ENCODE results near the gene ARSG. TPM values are rescaled to one million over a fixed set of nuclear protein-coding genes. Genes with fewer than 3 reads are reported as not detected.
A peak's percentile ranks its signal among the peaks of the same experiment; 100 is the strongest.

The ARSG gene
- total RNA-seq, 1 donor: 7.6 TPM

- peak; percentile 98 for DNase-seq (ENCODE audit: insufficient read length, low spot score, missing footprints)
- Histone ChIP-seq H3K4me2 (ENCODE audit: insufficient read depth, low read length) (peak overlapping the region; percentile 95), H3K4me3 (ENCODE audit: insufficient read depth, low read length) (peak overlapping the region; percentile 77), H3K4me1 (ENCODE audit: insufficient read depth, low read length) (peaks cover 31% of the 10 kb centered on the region), H3K36me3 (ENCODE audit: insufficient read depth, low read length) (peaks cover 4% of the 10 kb centered on the region), H2AFZ (ENCODE audit: low read length) (peak overlapping the region; percentile 83), H3K9me3 (ENCODE audit: low read depth, low read length) (no peaks in the 10 kb centered on the region), H3K79me2 (ENCODE audit: insufficient read depth, low read length) (peaks cover 28% of the 10 kb centered on the region), H3K27me3 (ENCODE audit: insufficient read depth, low read length) (peaks cover 11% of the 10 kb centered on the region), H4K20me1 (ENCODE audit: insufficient read depth, low read length) (peaks cover 7% of the 10 kb centered on the region), H3K27ac (ENCODE audit: low read depth, low read length) (peak overlapping the region; percentile 75)
- no peak for TF ChIP-seq CTCF (IDR thresholded peaks at IDR 0.05; ENCODE audit: extremely low read depth, low read depth, low read length)
These were observed 166.4 kb downstream of the ARSG start for GRCh38 chr17:68457539-68458259.

GRCh38 chr17:68458260-68459036 lies 167.2 kb downstream of the ARSG start:
- Histone ChIP-seq H2AFZ (ENCODE audit: low read length) (peak overlapping the region; percentile 83), H3K4me3 (ENCODE audit: insufficient read depth, low read length) (peak overlapping the region; percentile 77), H3K79me2 (ENCODE audit: insufficient read depth, low read length) (peaks cover 20% of the 10 kb centered on the region), H3K27me3 (ENCODE audit: insufficient read depth, low read length) (peaks cover 11% of the 10 kb centered on the region), H4K20me1 (ENCODE audit: insufficient read depth, low read length) (peaks cover 7% of the 10 kb centered on the region), H3K36me3 (ENCODE audit: insufficient read depth, low read length) (no peaks in the 10 kb centered on the region), H3K4me1 (ENCODE audit: insufficient read depth, low read length) (peaks cover 31% of the 10 kb centered on the region), H3K27ac (ENCODE audit: low read depth, low read length) (peak overlapping the region; percentile 75), H3K4me2 (ENCODE audit: insufficient read depth, low read length) (peak overlapping the region; percentile 95), H3K9me3 (ENCODE audit: low read depth, low read length) (no peaks in the 10 kb centered on the region)
- TF ChIP-seq CTCF (IDR thresholded peaks at IDR 0.05; ENCODE audit: extremely low read depth, low read depth, low read length): no peak
- DNase-seq (ENCODE audit: insufficient read length, low spot score, missing footprints): no peak

- Histone ChIP-seq H3K79me2 (ENCODE audit: insufficient read depth, low read length) (peaks cover 14% of the 10 kb centered on the region), H3K27ac (ENCODE audit: low read depth, low read length) (no peak overlapping the region), H3K4me2 (ENCODE audit: insufficient read depth, low read length) (no peak overlapping the region), H3K36me3 (ENCODE audit: insufficient read depth, low read length) (no peaks in the 10 kb centered on the region), H2AFZ (ENCODE audit: low read length) (no peak overlapping the region), H3K4me1 (ENCODE audit: insufficient read depth, low read length) (peaks cover 30% of the 10 kb centered on the region), H4K20me1 (ENCODE audit: insufficient read depth, low read length) (peaks cover 7% of the 10 kb centered on the region), H3K4me3 (ENCODE audit: insufficient read depth, low read length) (no peak overlapping the region), H3K9me3 (ENCODE audit: low read depth, low read length) (no peaks in the 10 kb centered on the region), H3K27me3 (ENCODE audit: insufficient read depth, low read length) (peaks cover 11% of the 10 kb centered on the region)
- TF ChIP-seq CTCF (IDR thresholded peaks at IDR 0.05; ENCODE audit: extremely low read depth, low read depth, low read length): no peak
- no peak for DNase-seq (ENCODE audit: insufficient read length, low spot score, missing footprints)
These were observed 167.8 kb downstream of the ARSG start for GRCh38 chr17:68459037-68459639.

GRCh38 chr17:68460146-68460545 lies 168.9 kb downstream of the ARSG start:
- Histone ChIP-seq H3K27ac (ENCODE audit: low read depth, low read length) (no peak overlapping the region), H3K27me3 (ENCODE audit: insufficient read depth, low read length) (peaks cover 11% of the 10 kb centered on the region), H3K79me2 (ENCODE audit: insufficient read depth, low read length) (peaks cover 3% of the 10 kb centered on the region), H4K20me1 (ENCODE audit: insufficient read depth, low read length) (peaks cover 4% of the 10 kb centered on the region), H3K9me3 (ENCODE audit: low read depth, low read length) (no peaks in the 10 kb centered on the region), H3K36me3 (ENCODE audit: insufficient read depth, low read length) (no peaks in the 10 kb centered on the region), H3K4me3 (ENCODE audit: insufficient read depth, low read length) (no peak overlapping the region), H3K4me2 (ENCODE audit: insufficient read depth, low read length) (no peak overlapping the region), H2AFZ (ENCODE audit: low read length) (no peak overlapping the region), H3K4me1 (ENCODE audit: insufficient read depth, low read length) (peaks cover 21% of the 10 kb centered on the region)
- DNase-seq (ENCODE audit: insufficient read length, low spot score, missing footprints): no peak
- no peak for TF ChIP-seq CTCF (IDR thresholded peaks at IDR 0.05; ENCODE audit: extremely low read depth, low read depth, low read length)
